ENCODE measurements around the gene ANAPC13. TPM values are rescaled to one million over a fixed set of nuclear protein-coding genes. Genes with fewer than 3 reads are reported as not detected.

Gene ANAPC13
- total RNA-seq, 2 donors from 2014 or later = 52.2 to 66.2 TPM

DNA sequence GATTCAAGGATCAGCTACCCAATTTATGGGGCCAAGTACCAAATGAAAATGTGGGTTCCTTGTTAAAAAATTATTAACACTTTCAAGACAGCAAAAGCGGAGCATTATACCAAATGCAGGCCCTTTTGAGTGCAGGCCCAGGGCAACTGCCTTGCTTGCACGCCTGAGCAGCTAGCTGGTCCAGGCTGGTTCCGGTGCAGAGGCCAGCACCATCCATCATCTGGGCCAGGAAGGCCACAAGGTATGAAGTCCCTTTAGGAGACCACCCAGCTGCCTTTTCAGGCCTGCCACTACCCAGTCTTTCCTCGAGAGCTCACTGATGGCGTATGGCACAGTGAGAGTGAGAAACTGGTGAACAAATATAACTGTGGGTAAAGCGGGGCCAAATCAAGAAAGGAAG, 13.0 kb downstream of the ANAPC13 start:
- no peak overlapping the region for H3K27ac ChIP-seq

DNA sequence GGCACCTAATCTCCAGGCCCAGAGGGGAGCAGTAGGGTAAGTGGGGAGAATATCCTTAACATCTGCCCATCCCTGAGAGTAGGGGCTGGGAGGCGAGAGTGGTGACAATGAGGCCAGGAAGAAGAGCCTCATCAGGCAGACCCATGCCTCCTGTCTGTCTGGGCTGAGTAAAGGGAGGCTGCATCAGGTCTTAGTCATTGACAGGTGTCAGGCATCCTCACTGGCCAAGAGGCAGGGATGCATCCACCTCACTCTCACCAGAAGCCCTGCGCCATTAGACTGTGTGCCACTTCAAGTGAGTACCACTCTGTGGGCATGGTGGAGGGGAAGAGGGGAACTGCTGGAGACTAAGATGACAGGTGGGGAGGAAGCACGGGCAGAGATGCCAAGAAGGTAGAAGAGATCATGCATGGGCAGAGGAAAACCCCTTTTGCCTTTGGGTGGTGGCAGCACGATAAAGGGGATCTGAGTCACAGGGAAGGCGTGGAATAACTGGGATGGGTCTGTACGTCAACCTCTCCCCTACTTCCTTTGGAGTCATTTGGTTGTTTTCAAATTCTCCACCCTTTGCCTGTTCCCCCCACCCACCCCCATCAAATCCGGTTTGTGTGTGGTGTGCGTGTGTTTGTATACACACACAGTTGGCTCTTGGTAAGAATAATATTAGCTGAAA, 14.1 kb downstream of the ANAPC13 start:
- TF ChIP-seq, protein P1, sequence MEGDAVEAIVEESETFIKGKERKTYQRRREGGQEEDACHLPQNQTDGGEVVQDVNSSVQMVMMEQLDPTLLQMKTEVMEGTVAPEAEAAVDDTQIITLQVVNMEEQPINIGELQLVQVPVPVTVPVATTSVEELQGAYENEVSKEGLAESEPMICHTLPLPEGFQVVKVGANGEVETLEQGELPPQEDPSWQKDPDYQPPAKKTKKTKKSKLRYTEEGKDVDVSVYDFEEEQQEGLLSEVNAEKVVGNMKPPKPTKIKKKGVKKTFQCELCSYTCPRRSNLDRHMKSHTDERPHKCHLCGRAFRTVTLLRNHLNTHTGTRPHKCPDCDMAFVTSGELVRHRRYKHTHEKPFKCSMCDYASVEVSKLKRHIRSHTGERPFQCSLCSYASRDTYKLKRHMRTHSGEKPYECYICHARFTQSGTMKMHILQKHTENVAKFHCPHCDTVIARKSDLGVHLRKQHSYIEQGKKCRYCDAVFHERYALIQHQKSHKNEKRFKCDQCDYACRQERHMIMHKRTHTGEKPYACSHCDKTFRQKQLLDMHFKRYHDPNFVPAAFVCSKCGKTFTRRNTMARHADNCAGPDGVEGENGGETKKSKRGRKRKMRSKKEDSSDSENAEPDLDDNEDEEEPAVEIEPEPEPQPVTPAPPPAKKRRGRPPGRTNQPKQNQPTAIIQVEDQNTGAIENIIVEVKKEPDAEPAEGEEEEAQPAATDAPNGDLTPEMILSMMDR (IDR thresholded peaks at IDR 0.05) = no peak
- no peaks in the 10 kb centered on the region for H3K9me3 ChIP-seq
- DNase-seq (ENCODE audit: low spot score) = no peak
- peaks cover 3 to 4% of the 10 kb centered on the region in 2 donors for H3K4me1 ChIP-seq (ENCODE audit: control insufficient read depth in 1 of 2, low read depth in 2 of 2)
- H3K27ac ChIP-seq = no peak overlapping the region
- H3K4me3 ChIP-seq = no peak overlapping the region
- no peaks in the 10 kb centered on the region for H3K27me3 ChIP-seq (replicated peaks; ENCODE audit: insufficient read depth)
- no peak for ATAC-seq (ENCODE audit: insufficient number of reproducible peaks, low FRiP score, low read depth)
- peaks cover 2% of the 10 kb centered on the region for H3K36me3 ChIP-seq

More for the DNA sequence above, 13.0 kb downstream of the ANAPC13 start:
- DNase-seq (ENCODE audit: low spot score) (no peak), ATAC-seq (ENCODE audit: insufficient number of reproducible peaks, low FRiP score, low read depth) (no peak)
- Histone ChIP-seq H3K4me1 (ENCODE audit: control insufficient read depth in 1 of 2, low read depth in 2 of 2) (peaks cover 0 to 3% of the 10 kb centered on the region in 2 donors), H3K27me3 (replicated peaks; ENCODE audit: insufficient read depth) (no peaks in the 10 kb centered on the region), H3K9me3 (no peaks in the 10 kb centered on the region), H3K4me3 (no peak overlapping the region), H3K36me3 (peaks cover 10% of the 10 kb centered on the region)
- TF ChIP-seq, protein P1 (IDR thresholded peaks at IDR 0.05) = no peak

- TF ChIP-seq, protein P1 (IDR thresholded peaks at IDR 0.05) = no peak
- ATAC-seq (ENCODE audit: insufficient number of reproducible peaks, low FRiP score, low read depth) = no peak
- peaks cover 24 to 33% of the 10 kb centered on the region in 2 donors for H3K4me1 ChIP-seq (ENCODE audit: control insufficient read depth in 1 of 2, low read depth in 2 of 2)
- H3K4me3 ChIP-seq = no peak overlapping the region
- H3K27me3 ChIP-seq (replicated peaks; ENCODE audit: insufficient read depth) = no peaks in the 10 kb centered on the region
- no peaks in the 10 kb centered on the region for H3K36me3 ChIP-seq
- no peaks in the 10 kb centered on the region for H3K9me3 ChIP-seq
- H3K27ac ChIP-seq = no peak overlapping the region
- no peak for DNase-seq (ENCODE audit: low spot score)
Measured at GRCh38 chr3:134468519-134468918, 17.3 kb downstream of the ANAPC13 start.

DNA sequence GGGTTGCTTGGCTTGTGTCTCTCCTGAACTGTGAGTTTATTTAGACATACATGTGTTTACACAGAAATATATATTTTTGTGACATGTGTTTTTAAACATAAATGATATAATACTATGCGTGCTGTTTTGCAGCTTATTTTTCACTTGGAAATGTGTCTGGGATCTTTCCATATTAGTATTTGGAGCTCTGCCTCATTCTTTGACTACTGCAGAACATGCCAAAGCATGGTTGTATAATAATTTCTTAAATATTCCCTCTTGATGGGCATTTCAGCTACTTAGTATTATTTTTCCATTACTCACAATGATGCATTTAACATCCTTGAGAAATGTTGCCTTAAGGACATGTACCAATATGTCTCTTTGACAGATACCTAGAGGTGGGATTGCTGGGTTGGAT, 19.5 kb downstream of the ANAPC13 start:
- H3K4me3 ChIP-seq = no peak overlapping the region
- no peaks in the 10 kb centered on the region for H3K27me3 ChIP-seq (replicated peaks; ENCODE audit: insufficient read depth)
- TF ChIP-seq, protein P1 (IDR thresholded peaks at IDR 0.05) = no peak
- H3K4me1 ChIP-seq (ENCODE audit: control insufficient read depth in 1 of 2, low read depth in 2 of 2) = peaks cover 43 to 54% of the 10 kb centered on the region in 2 donors
- peak overlapping the region in 1 of 2 donors; percentile 34 for H3K27ac ChIP-seq
- ATAC-seq (ENCODE audit: insufficient number of reproducible peaks, low FRiP score, low read depth) (no peak), DNase-seq (ENCODE audit: low spot score) (no peak)
- no peaks in the 10 kb centered on the region for H3K9me3 ChIP-seq
- no peaks in the 10 kb centered on the region for H3K36me3 ChIP-seq

- Histone ChIP-seq H3K27me3 (replicated peaks; ENCODE audit: insufficient read depth) (no peaks in the 10 kb centered on the region), H3K27ac (peak overlapping the region; percentile 79 to 82), H3K36me3 (no peaks in the 10 kb centered on the region), H3K4me1 (ENCODE audit: control insufficient read depth in 1 of 2, low read depth in 2 of 2) (peaks cover 43 to 60% of the 10 kb centered on the region in 2 donors), H3K4me3 (peak overlapping the region; percentile 17), H3K9me3 (no peaks in the 10 kb centered on the region)
- DNase-seq (ENCODE audit: low spot score) = no peak
- TF ChIP-seq, protein P1 (IDR thresholded peaks at IDR 0.05) = no peak
- no peak for ATAC-seq (ENCODE audit: insufficient number of reproducible peaks, low FRiP score, low read depth)
Measured at GRCh38 chr3:134464689-134465365, 21.0 kb downstream of the ANAPC13 start.
